ENCODE data around the gene CCDC27. TPM values are rescaled to one million over a fixed set of nuclear protein-coding genes. Genes with fewer than 3 reads are reported as not detected.
A peak's percentile ranks its signal among the peaks of the same experiment; 100 is the strongest.
"Not testable (repeated sequence)": the region's sequence is repeated elsewhere in the genome, so short reads cannot be mapped to it uniquely, and the experiment has no call there.

Gene CCDC27
- total RNA-seq, 2 donors from 2014 or later: not detected

- Mint-ChIP-seq H3K27ac (peak overlapping the region; percentile 60 to 64), H3K27me3 (no peaks in the 10 kb centered on the region), H3K9me3 (no peaks in the 10 kb centered on the region), H3K4me3 (peak overlapping the region; percentile 52), H3K36me3 (peaks cover 5% of the 10 kb centered on the region), H3K4me1 (ENCODE audit: low read depth in 2 of 2) (peaks cover 20 to 23% of the 10 kb centered on the region in 2 donors)
- DNase-seq (ENCODE audit: low spot score) (no peak), ATAC-seq (no peak)
These were observed 34.5 kb downstream of the CCDC27 start for GRCh38 chr1:3786468-3787348.

DNA sequence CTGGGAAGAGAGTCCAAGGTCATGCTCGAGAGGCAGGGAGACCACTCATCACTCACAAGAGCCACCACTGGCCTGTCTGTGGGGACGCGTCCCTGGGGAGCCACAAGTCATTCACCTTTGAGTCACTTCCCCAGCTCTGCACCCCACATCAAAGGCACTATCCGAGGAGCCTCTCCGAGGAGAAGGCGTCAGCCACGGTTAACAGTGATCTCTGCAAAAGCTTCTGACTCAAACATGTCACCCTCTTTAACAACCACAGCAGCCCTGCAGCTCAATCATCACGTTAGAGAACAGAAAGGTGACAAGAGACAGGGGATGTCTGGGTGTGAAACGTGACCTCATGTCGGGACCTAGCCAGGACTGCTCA lies 35.1 kb downstream of the CCDC27 start:
- peaks cover 5% of the 10 kb centered on the region for H3K36me3 Mint-ChIP-seq
- no peaks in the 10 kb centered on the region for H3K27me3 Mint-ChIP-seq
- H3K27ac Mint-ChIP-seq: peak overlapping the region; percentile 60 to 64

DNA sequence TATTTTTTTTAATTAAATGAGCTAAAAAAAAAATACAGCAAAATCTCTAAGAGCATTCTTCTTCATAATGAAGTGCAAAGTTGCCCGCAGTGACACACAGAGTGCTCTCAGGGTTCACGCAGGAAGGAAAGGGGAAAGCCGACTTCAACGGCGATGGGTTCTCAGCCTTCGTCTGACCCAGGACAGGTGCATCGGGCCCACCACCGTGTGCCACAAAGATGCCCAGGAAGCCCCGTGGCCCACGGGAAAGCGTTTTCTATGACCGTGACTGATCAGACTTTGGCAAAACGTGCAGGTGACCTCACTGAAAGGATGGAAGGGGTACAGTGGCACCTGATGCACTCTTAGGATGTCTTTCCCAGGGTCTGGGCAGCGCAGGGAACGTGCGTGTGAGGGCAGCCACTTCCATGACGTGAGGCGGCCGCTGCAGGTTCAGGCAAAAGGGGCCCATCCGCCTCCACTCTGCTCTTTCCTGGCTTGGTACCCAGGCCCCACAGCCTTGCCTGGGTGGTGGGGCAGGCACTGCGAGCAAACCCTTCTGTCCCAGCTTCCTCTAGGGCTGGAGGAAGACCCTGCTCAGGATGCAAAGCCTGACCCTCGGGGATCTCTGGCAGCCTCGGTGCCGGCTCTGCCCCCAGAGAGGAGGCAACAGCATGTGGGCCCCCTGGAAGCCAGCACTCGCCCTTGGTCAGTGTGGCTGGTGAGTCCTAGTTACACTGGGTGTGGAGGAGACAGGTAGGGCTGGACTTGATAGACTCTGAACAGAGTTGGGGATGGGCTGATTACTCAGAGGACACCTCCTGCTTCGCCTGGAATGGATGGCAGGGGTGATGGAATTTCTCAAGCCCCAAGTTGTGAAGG lies 35.7 kb downstream of the CCDC27 start:
- DNase-seq (ENCODE audit: low spot score) (no peak), ATAC-seq (peak in 1 of 2 donors; percentile 48)

More for the DNA sequence above, 35.1 kb downstream of the CCDC27 start:
- DNase-seq (ENCODE audit: low spot score): no peak
- H3K4me1 Mint-ChIP-seq (ENCODE audit: low read depth in 2 of 2): peaks cover 20 to 25% of the 10 kb centered on the region in 2 donors
- ATAC-seq: peak; percentile 69 to 94
- no peaks in the 10 kb centered on the region for H3K9me3 Mint-ChIP-seq
- peak overlapping the region; percentile 52 for H3K4me3 Mint-ChIP-seq

GRCh38 chr1:3788756-3789420 lies 36.6 kb downstream of the CCDC27 start:
- peaks cover 5% of the 10 kb centered on the region for H3K36me3 Mint-ChIP-seq
- DNase-seq (ENCODE audit: low spot score) (no peak), ATAC-seq (no peak)
- H3K27ac Mint-ChIP-seq: no peak overlapping the region
- no peak overlapping the region for H3K4me3 Mint-ChIP-seq
- no peaks in the 10 kb centered on the region for H3K27me3 Mint-ChIP-seq
- no peaks in the 10 kb centered on the region for H3K9me3 Mint-ChIP-seq
- H3K4me1 Mint-ChIP-seq (ENCODE audit: low read depth in 2 of 2): peaks cover 33% of the 10 kb centered on the region in 2 donors

More for the DNA sequence above, 35.7 kb downstream of the CCDC27 start:
- Mint-ChIP-seq H3K4me1 (ENCODE audit: low read depth in 2 of 2) (peaks cover 24 to 29% of the 10 kb centered on the region in 2 donors), H3K27me3 (no peaks in the 10 kb centered on the region), H3K36me3 (peaks cover 5% of the 10 kb centered on the region), H3K9me3 (no peaks in the 10 kb centered on the region), H3K4me3 (peak overlapping the region; percentile 52), H3K27ac (peak overlapping the region in 1 of 2 donors; percentile 64)

- Mint-ChIP-seq H3K36me3 (peaks cover 5% of the 10 kb centered on the region), H3K27ac (no peak overlapping the region), H3K4me3 (no peak overlapping the region), H3K9me3 (no peaks in the 10 kb centered on the region), H3K4me1 (ENCODE audit: low read depth in 2 of 2) (peaks cover 33 to 37% of the 10 kb centered on the region in 2 donors), H3K27me3 (no peaks in the 10 kb centered on the region)
- DNase-seq (ENCODE audit: low spot score) (no peak), ATAC-seq (no peak)
These were observed 37.4 kb downstream of the CCDC27 start for GRCh38 chr1:3789421-3790300.

GRCh38 chr1:3790500-3790923 lies 38.3 kb downstream of the CCDC27 start:
- DNase-seq (ENCODE audit: low spot score) (no peak), ATAC-seq (no peak)
- Mint-ChIP-seq H3K9me3 (no peaks in the 10 kb centered on the region), H3K27ac (no peak overlapping the region), H3K4me1 (ENCODE audit: low read depth in 2 of 2) (peaks cover 38 to 43% of the 10 kb centered on the region in 2 donors), H3K4me3 (no peak overlapping the region), H3K36me3 (peaks cover under 1% of the 10 kb centered on the region), H3K27me3 (no peaks in the 10 kb centered on the region)

DNA sequence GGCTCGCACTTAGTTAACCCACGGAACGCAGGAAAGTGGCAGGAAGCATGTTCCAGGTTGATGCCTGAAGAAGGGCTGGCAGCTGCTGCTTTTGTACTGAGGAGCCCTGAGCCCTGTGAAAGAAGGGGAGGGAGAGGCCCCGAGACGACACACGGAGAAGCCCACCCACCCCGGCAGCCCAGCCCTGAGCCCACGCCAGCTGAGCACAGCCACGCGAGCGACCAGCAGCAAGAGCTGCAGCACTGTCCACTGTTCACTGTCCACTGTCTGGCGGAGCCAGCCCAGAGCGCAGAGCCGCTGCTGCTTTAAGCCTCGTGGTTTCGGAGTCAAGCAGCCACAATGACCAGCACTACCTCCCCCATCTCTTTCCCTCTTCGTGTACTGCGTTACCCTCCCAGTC lies 38.7 kb downstream of the CCDC27 start:
- no peaks in the 10 kb centered on the region for H3K36me3 Mint-ChIP-seq
- DNase-seq (ENCODE audit: low spot score) (no peak), ATAC-seq (no peak)
- H3K27me3 Mint-ChIP-seq: no peaks in the 10 kb centered on the region
- no peak overlapping the region for H3K4me3 Mint-ChIP-seq
- H3K27ac Mint-ChIP-seq: no peak overlapping the region
- H3K4me1 Mint-ChIP-seq (ENCODE audit: low read depth in 2 of 2): peaks cover 38 to 44% of the 10 kb centered on the region in 2 donors
- H3K9me3 Mint-ChIP-seq: no peaks in the 10 kb centered on the region

- H3K4me1 Mint-ChIP-seq (ENCODE audit: low read depth in 2 of 2): peaks cover 27 to 32% of the 10 kb centered on the region in 2 donors
These were observed 43.4 kb downstream of the CCDC27 start for GRCh38 chr1:3795453-3796214.

DNA sequence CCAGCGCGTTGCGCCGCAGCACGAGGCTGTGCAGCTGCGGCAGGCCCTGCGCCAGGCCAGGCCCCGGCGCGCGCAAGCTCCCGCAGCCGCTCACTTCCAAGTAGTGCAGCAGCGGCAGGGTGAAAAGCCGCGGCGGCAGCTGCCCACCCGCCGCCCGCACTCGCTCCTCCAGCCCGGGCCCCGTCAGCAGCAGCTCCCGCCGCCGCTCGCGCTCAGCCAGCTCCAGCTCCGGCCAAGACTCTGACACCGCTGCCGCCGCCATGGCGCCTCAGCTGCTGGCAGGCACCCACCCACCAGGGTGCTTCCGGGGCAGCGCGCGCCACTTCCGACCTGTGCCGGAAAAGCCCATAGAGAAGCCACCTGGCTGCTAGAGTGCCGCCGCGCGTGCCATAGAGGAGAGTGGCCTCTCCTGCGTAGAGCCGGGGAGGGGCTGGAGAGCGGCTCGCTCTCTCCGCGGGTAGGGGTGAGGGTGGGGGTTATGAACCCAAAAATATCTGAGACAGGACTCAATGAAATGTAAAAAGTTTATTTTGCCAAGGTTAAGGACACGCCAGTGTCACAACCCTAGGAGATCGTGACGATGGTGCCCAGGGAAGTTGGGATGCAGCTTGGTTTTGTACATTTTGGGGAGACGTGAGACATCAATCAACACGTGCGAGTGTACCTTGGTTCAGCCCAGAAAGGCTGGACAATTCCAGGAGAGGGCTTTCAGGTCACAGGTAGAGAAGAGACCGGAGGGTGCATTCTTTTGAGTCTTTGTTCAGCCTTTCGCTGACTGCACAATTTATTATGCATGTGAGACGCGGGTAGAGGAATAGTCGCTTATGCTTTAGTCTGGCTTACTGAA lies 44.2 kb downstream of the CCDC27 start, which contains the start of gene LRRC47:
LRRC47 (minus strand) TSS at position 284 of the 847 bp plus-strand sequence; CDS start at position 262, 22 bp downstream.
- DNase-seq (ENCODE audit: low spot score) (peak; percentile 95), ATAC-seq (peak; percentile 100)
- H3K27me3 Mint-ChIP-seq: peaks cover 4 to 8% of the 10 kb centered on the region in 2 donors
- peaks cover 26 to 35% of the 10 kb centered on the region in 2 donors for H3K4me1 Mint-ChIP-seq (ENCODE audit: low read depth in 2 of 2)
- peaks cover 3% of the 10 kb centered on the region for H3K9me3 Mint-ChIP-seq
- H3K4me3 Mint-ChIP-seq: peak within 1 kb of the TSS; percentile 91
- no peaks in the 10 kb centered on the region for H3K36me3 Mint-ChIP-seq
- peak within 1 kb of the TSS; percentile 88 to 91 for H3K27ac Mint-ChIP-seq

More at GRCh38 chr1:3795453-3796214, 43.4 kb downstream of the CCDC27 start:
- peak in 1 of 2 donors; percentile 55 for ATAC-seq
- Mint-ChIP-seq H3K36me3 (no peaks in the 10 kb centered on the region), H3K27me3 (peaks cover 0 to 3% of the 10 kb centered on the region in 2 donors), H3K4me3 (peak overlapping the region; percentile 88), H3K27ac (peak overlapping the region; percentile 46 to 81), H3K9me3 (peaks cover 3% of the 10 kb centered on the region)
- no peak for DNase-seq (ENCODE audit: low spot score)

DNA sequence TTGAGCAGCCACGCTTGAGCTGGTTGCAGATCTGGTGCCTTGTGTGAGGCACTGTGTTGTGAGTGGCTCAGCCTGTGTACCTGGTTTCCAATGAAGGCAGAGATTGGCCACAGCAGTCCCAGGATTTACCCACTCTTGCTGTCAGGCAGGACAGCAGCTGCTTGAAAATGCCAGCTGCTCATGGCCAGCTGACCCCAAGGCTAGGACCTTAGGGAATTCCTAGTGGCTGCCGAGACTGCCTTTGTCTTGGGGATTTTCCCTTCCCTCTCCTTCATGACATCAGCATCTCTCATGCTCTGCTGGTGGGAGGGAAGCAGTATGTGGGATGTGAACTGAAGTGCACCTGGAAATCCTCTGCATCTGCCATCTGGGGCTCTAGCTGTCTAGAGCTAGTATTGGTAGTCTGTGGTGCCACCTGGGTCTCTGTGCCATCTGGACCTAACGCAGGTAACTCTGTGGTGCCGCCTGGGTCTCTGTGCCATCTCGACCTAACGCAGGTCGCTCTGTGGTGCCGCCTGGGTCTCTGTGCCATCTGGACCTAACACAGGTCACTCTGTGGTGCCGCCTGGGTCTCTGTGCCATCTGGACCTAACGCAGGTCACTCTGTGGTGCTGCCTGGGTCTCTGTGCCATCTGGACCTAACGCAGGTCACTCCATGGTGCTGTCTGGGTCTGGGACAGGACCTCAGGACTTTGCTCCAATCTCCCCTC lies 47.9 kb downstream of the CCDC27 start:
- DNase-seq (ENCODE audit: low spot score): no peak
- H3K4me1 Mint-ChIP-seq (ENCODE audit: low read depth in 2 of 2): peaks cover 15 to 17% of the 10 kb centered on the region in 2 donors
- no peaks in the 10 kb centered on the region for H3K36me3 Mint-ChIP-seq
- no peak overlapping the region for H3K4me3 Mint-ChIP-seq
- H3K27ac Mint-ChIP-seq: no peak overlapping the region
- H3K27me3 Mint-ChIP-seq: peaks cover 21% of the 10 kb centered on the region in 2 donors
- H3K9me3 Mint-ChIP-seq: peaks cover 3% of the 10 kb centered on the region
- no peak for ATAC-seq

DNA sequence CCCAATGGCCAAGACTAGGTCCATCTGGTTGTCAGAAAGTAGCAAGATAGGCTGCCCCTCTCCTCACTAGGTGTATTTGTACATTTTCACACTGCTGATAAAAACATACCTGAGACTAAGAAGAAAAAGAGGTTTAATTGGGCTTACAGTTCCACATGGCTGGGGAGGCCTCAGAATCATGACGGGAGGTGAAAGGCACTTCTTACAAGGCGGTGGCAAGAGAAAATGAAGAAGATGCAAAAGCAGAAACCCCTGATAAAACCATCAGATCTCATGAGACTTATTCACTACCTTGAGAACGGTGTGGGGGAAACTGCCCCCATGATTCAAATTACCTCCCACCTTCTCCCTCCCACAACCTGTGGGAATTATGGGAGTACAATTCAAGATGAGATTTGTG lies 48.5 kb downstream of the CCDC27 start:
- Mint-ChIP-seq H3K27me3 (peaks cover 21 to 28% of the 10 kb centered on the region in 2 donors), H3K4me1 (ENCODE audit: low read depth in 2 of 2) (peaks cover 11 to 12% of the 10 kb centered on the region in 2 donors)
- H3K9me3 Mint-ChIP-seq; H3K27ac Mint-ChIP-seq; H3K36me3 Mint-ChIP-seq; DNase-seq (ENCODE audit: low spot score); ATAC-seq; H3K4me3 Mint-ChIP-seq: not testable (repeated sequence)

All from natural killer cell treated with Interleukin-12 subunit alpha and Interleukin-12 subunit beta and Interleukin-15 and Interleukin-18, amount 100 ng/mL, for 72 hours (primary cell).